ENCODE data around the gene NDUFV2.

Gene NDUFV2

DNA sequence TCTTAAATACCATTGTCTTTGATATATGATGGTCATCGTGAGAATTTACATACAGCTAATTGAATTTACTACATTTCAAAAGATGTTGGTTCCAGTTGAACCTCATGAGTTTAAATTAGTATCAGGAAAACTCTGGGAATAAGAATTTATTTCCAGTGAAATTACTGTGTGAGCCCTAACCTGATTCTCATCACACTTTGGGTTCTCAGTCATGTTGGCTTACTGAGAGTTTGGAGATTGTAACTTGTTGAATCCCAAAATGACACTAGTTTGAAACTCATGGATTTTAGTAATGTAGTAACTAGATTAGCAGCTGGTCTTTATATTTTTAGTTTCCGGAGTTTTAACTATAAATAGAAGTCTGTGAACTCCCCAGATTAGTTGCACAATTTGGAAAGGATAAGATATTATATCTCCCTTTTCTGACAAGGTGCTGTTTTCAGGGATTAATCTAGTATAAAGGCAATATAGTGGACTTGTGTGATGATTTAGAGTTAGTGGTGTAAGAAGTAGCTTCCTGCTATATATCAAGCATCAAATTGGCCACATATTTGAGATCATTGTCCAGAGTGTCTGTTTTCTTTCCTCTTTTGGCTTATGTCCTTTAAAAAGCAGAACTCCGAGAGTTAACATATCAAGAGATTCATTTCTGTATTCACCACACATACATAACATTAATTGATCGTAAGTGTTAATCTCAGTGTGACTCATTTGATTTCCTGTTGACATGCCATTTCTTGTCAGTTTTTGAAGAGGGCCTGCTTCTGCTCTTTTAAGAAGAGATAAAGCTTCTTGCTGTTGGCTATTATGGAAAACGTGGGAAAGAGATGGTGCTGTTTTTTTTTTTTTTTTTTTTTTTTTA lies 15.7 kb downstream of the NDUFV2 start:
- H3K4me1 ChIP-seq (ENCODE audit: control insufficient read depth, low read depth, low read length) = no peaks in the 10 kb centered on the region
- DNase-seq = no peak

DNA sequence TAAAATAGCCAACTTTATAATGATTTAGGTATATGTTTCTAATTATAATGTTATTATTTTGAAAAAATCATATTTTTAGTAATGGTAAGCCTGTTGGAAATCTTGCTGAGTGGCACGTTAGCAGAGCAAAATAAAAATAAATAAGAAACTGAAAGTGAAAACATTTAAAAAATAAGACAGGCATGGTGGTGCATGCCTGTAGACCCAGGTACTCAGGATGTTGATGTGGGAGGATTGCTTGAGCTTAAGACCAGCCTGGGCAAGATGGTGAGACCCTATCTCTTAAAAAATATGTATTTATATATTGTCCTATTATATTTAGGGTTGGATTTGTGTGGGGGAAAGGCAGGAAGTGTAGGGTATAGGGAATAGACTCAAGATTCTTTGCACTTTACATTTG lies 18.3 kb downstream of the NDUFV2 start:
- H3K27ac ChIP-seq (ENCODE audit: low read depth, low read length) = no peak overlapping the region
- no peak overlapping the region for H3K9ac ChIP-seq (ENCODE audit: low read length)
- no peaks in the 10 kb centered on the region for H3K4me1 ChIP-seq (ENCODE audit: control insufficient read depth, low read depth, low read length)
- H3K79me2 ChIP-seq (ENCODE audit: control insufficient read depth, insufficient read depth, low read length) = peaks cover 6% of the 10 kb centered on the region
- no peak overlapping the region for H2BK5ac ChIP-seq (ENCODE audit: low read length)
- no CpG with 5 or more reads among the region's 1 CpG for WGBS (ENCODE audit: extremely low coverage, insufficient coverage, low lambda C conversion rate)
- no peak overlapping the region for H3K23ac ChIP-seq (ENCODE audit: low read length)
- H2BK120ac ChIP-seq (ENCODE audit: low read depth, low read length) = no peak overlapping the region
- no peak overlapping the region for H4K5ac ChIP-seq (ENCODE audit: low read length)
- H2BK15ac ChIP-seq (replicated peaks; ENCODE audit: low read depth) = no peak overlapping the region
- H3K27me3 ChIP-seq (ENCODE audit: insufficient read depth, low read length, poor library complexity) = no peaks in the 10 kb centered on the region
- peaks cover 6% of the 10 kb centered on the region for H3K79me1 ChIP-seq (ENCODE audit: low read length)
- no peak overlapping the region for H4K8ac ChIP-seq (ENCODE audit: low read depth, low read length)
- peaks cover 4% of the 10 kb centered on the region for H3K36me3 ChIP-seq (ENCODE audit: control insufficient read depth, insufficient read depth, low read length)
- no peak overlapping the region for H3K4ac ChIP-seq (ENCODE audit: low read depth, low read length)
- no peak overlapping the region for H3K56ac ChIP-seq (ENCODE audit: low read length)
- no peak overlapping the region for H3K4me3 ChIP-seq (ENCODE audit: low read length)
- no peak for DNase-seq
- no peak overlapping the region for H3K4me2 ChIP-seq (ENCODE audit: low read length)
- H3K18ac ChIP-seq (ENCODE audit: low read length) = no peak overlapping the region
- no peak overlapping the region for H2AK5ac ChIP-seq (ENCODE audit: low read length)

More for the DNA sequence above, 15.7 kb downstream of the NDUFV2 start:
- H3K18ac ChIP-seq (ENCODE audit: low read length) = no peak overlapping the region
- peaks cover 2% of the 10 kb centered on the region for H3K79me1 ChIP-seq (ENCODE audit: low read length)
- no peak overlapping the region for H3K23ac ChIP-seq (ENCODE audit: low read length)
- WGBS (ENCODE audit: extremely low coverage, insufficient coverage, low lambda C conversion rate) = no CpG with 5 or more reads among the region's 5 CpGs
- no peak overlapping the region for H2BK15ac ChIP-seq (replicated peaks; ENCODE audit: low read depth)
- no peak overlapping the region for H2AK5ac ChIP-seq (ENCODE audit: low read length)
- H2BK5ac ChIP-seq (ENCODE audit: low read length) = no peak overlapping the region
- no peak overlapping the region for H4K5ac ChIP-seq (ENCODE audit: low read length)
- no peak overlapping the region for H3K9ac ChIP-seq (ENCODE audit: low read length)
- no peak overlapping the region for H3K27ac ChIP-seq (ENCODE audit: low read depth, low read length)
- H3K4me2 ChIP-seq (ENCODE audit: low read length) = no peak overlapping the region
- no peak overlapping the region for H4K8ac ChIP-seq (ENCODE audit: low read depth, low read length)
- no peak overlapping the region for H3K4me3 ChIP-seq (ENCODE audit: low read length)
- H3K79me2 ChIP-seq (ENCODE audit: control insufficient read depth, insufficient read depth, low read length) = peaks cover 15% of the 10 kb centered on the region
- no peak overlapping the region for H2BK120ac ChIP-seq (ENCODE audit: low read depth, low read length)
- no peak overlapping the region for H3K56ac ChIP-seq (ENCODE audit: low read length)
- H3K4ac ChIP-seq (ENCODE audit: low read depth, low read length) = no peak overlapping the region
- H3K36me3 ChIP-seq (ENCODE audit: control insufficient read depth, insufficient read depth, low read length) = no peaks in the 10 kb centered on the region
- H3K27me3 ChIP-seq (ENCODE audit: insufficient read depth, low read length, poor library complexity) = no peaks in the 10 kb centered on the region

DNA sequence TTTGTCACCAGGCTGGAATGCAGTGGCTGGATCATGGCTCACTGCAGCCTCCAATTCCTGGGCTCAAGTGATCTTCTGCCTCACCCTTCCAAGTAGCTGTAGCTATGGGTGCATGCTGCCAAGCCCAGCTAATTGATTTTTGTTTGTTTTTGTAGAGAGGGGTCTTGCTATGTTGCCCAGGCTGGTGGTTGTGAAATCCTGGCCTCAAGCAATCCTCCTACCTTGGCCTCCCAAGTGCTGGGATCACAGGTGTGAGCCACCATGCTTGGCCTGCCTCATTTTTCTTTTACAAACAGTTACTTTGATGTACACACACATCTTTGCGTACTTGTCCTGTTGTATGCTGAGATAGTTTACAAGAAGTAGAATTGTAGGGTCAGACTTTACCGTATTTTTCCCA lies 21.0 kb downstream of the NDUFV2 start:
- Histone ChIP-seq H3K79me1 (ENCODE audit: low read length) (peaks cover 4% of the 10 kb centered on the region), H3K56ac (ENCODE audit: low read length) (no peak overlapping the region), H2BK5ac (ENCODE audit: low read length) (no peak overlapping the region), H3K4ac (ENCODE audit: low read depth, low read length) (no peak overlapping the region), H3K4me3 (ENCODE audit: low read length) (no peak overlapping the region), H4K5ac (ENCODE audit: low read length) (no peak overlapping the region), H3K79me2 (ENCODE audit: control insufficient read depth, insufficient read depth, low read length) (no peaks in the 10 kb centered on the region), H3K36me3 (ENCODE audit: control insufficient read depth, insufficient read depth, low read length) (peaks cover 4% of the 10 kb centered on the region), H3K23ac (ENCODE audit: low read length) (no peak overlapping the region), H3K18ac (ENCODE audit: low read length) (no peak overlapping the region), H3K4me2 (ENCODE audit: low read length) (no peak overlapping the region), H3K27ac (ENCODE audit: low read depth, low read length) (no peak overlapping the region), H2BK120ac (ENCODE audit: low read depth, low read length) (no peak overlapping the region), H2BK15ac (replicated peaks; ENCODE audit: low read depth) (no peak overlapping the region), H3K9ac (ENCODE audit: low read length) (no peak overlapping the region), H2AK5ac (ENCODE audit: low read length) (no peak overlapping the region), H3K27me3 (ENCODE audit: insufficient read depth, low read length, poor library complexity) (no peaks in the 10 kb centered on the region), H3K4me1 (ENCODE audit: control insufficient read depth, low read depth, low read length) (no peaks in the 10 kb centered on the region), H4K8ac (ENCODE audit: low read depth, low read length) (no peak overlapping the region)
- WGBS (ENCODE audit: extremely low coverage, insufficient coverage, low lambda C conversion rate) = no CpG with 5 or more reads among the region's 2 CpGs
- DNase-seq = no peak

DNA sequence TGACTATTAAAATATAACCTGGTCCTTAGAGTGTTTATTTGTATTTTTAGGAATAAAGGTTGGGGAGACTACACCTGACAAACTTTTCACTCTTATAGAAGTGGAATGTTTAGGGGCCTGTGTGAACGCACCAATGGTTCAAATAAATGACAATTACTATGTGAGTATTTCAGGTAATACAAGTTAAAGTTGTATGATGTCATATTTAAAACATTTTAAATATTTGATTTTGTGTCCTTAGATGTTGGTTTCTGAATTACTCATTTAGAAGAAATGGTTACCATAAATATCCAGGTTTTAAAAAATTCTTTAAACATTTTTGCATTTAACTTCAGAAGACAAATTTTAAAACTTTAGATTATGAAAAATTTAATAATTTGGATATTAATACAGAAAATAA lies 22.3 kb downstream of the NDUFV2 start:
- Histone ChIP-seq H3K36me3 (ENCODE audit: control insufficient read depth, insufficient read depth, low read length) (peaks cover 6% of the 10 kb centered on the region), H3K23ac (ENCODE audit: low read length) (no peak overlapping the region), H4K5ac (ENCODE audit: low read length) (no peak overlapping the region), H3K79me2 (ENCODE audit: control insufficient read depth, insufficient read depth, low read length) (no peaks in the 10 kb centered on the region), H3K56ac (ENCODE audit: low read length) (no peak overlapping the region), H3K79me1 (ENCODE audit: low read length) (peaks cover 4% of the 10 kb centered on the region), H2BK120ac (ENCODE audit: low read depth, low read length) (no peak overlapping the region), H3K9ac (ENCODE audit: low read length) (no peak overlapping the region), H4K8ac (ENCODE audit: low read depth, low read length) (no peak overlapping the region), H3K27ac (ENCODE audit: low read depth, low read length) (no peak overlapping the region), H2AK5ac (ENCODE audit: low read length) (no peak overlapping the region), H3K4me3 (ENCODE audit: low read length) (no peak overlapping the region), H3K18ac (ENCODE audit: low read length) (no peak overlapping the region), H2BK15ac (replicated peaks; ENCODE audit: low read depth) (no peak overlapping the region), H3K27me3 (ENCODE audit: insufficient read depth, low read length, poor library complexity) (no peaks in the 10 kb centered on the region), H2BK5ac (ENCODE audit: low read length) (no peak overlapping the region), H3K4me2 (ENCODE audit: low read length) (no peak overlapping the region), H3K4me1 (ENCODE audit: control insufficient read depth, low read depth, low read length) (no peaks in the 10 kb centered on the region), H3K4ac (ENCODE audit: low read depth, low read length) (no peak overlapping the region)
- WGBS (ENCODE audit: extremely low coverage, insufficient coverage, low lambda C conversion rate) = no CpG with 5 or more reads among the region's 1 CpG
- DNase-seq = no peak

DNA sequence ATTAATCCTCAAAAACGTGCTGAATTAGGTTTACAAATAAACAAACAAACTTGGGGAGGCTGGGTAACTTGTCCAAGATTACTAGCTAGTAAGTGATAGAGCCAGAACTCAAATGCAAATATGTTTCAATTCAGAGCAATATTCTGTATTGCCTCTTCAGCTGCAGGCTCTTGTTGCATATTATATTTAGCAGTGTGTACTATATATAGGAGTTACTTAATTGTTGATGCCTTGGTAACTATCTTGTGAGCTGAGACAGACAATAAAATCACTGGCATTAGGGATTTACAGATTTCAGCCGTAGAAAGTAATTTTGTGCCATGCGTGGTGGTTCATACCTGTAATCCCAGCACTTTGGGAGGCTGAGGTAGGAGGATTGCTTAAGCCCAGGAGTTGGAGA lies 23.8 kb downstream of the NDUFV2 start:
- Histone ChIP-seq H3K4ac (ENCODE audit: low read depth, low read length) (no peak overlapping the region), H2BK15ac (replicated peaks; ENCODE audit: low read depth) (no peak overlapping the region), H3K4me3 (ENCODE audit: low read length) (no peak overlapping the region), H3K27ac (ENCODE audit: low read depth, low read length) (no peak overlapping the region), H3K79me1 (ENCODE audit: low read length) (peaks cover 4% of the 10 kb centered on the region), H3K4me1 (ENCODE audit: control insufficient read depth, low read depth, low read length) (no peaks in the 10 kb centered on the region), H3K27me3 (ENCODE audit: insufficient read depth, low read length, poor library complexity) (no peaks in the 10 kb centered on the region), H3K18ac (ENCODE audit: low read length) (no peak overlapping the region), H4K8ac (ENCODE audit: low read depth, low read length) (no peak overlapping the region), H2AK5ac (ENCODE audit: low read length) (no peak overlapping the region), H3K79me2 (ENCODE audit: control insufficient read depth, insufficient read depth, low read length) (no peaks in the 10 kb centered on the region), H3K36me3 (ENCODE audit: control insufficient read depth, insufficient read depth, low read length) (peaks cover 6% of the 10 kb centered on the region), H3K56ac (ENCODE audit: low read length) (no peak overlapping the region), H3K9ac (ENCODE audit: low read length) (no peak overlapping the region), H4K5ac (ENCODE audit: low read length) (no peak overlapping the region), H3K23ac (ENCODE audit: low read length) (no peak overlapping the region), H2BK120ac (ENCODE audit: low read depth, low read length) (no peak overlapping the region), H3K4me2 (ENCODE audit: low read length) (no peak overlapping the region), H2BK5ac (ENCODE audit: low read length) (no peak overlapping the region)
- no peak for DNase-seq
- no CpG with 5 or more reads among the region's 3 CpGs for WGBS (ENCODE audit: extremely low coverage, insufficient coverage, low lambda C conversion rate)

DNA sequence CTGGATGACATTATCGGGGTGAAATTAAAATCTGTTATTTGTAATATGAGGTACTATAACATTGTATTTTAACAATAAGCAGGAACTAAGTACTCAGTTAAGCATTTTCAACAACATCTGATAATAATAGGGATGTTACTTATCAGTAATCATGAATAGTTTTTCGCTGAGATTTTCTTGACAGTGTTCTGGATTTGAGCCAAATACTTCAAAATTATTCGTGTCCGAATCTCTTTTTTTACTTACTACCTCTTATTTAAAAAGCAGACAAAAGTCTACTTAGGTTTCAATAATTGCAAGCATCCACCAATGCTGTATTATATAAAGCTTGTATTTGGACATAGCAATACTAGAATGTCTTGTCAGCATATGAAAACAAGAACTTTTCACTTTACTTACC lies 27.7 kb downstream of the NDUFV2 start:
- H3K27me3 ChIP-seq (ENCODE audit: insufficient read depth, low read length, poor library complexity) = no peaks in the 10 kb centered on the region
- H3K23ac ChIP-seq (ENCODE audit: low read length) = no peak overlapping the region
- no peak overlapping the region for H4K8ac ChIP-seq (ENCODE audit: low read depth, low read length)
- H2AK5ac ChIP-seq (ENCODE audit: low read length) = no peak overlapping the region
- H3K4me2 ChIP-seq (ENCODE audit: low read length) = no peak overlapping the region
- H3K18ac ChIP-seq (ENCODE audit: low read length) = no peak overlapping the region
- no peak overlapping the region for H3K56ac ChIP-seq (ENCODE audit: low read length)
- H2BK120ac ChIP-seq (ENCODE audit: low read depth, low read length) = no peak overlapping the region
- no peak overlapping the region for H3K27ac ChIP-seq (ENCODE audit: low read depth, low read length)
- peaks cover 2% of the 10 kb centered on the region for H3K36me3 ChIP-seq (ENCODE audit: control insufficient read depth, insufficient read depth, low read length)
- no peak overlapping the region for H3K9ac ChIP-seq (ENCODE audit: low read length)
- H3K79me2 ChIP-seq (ENCODE audit: control insufficient read depth, insufficient read depth, low read length) = no peaks in the 10 kb centered on the region
- H4K5ac ChIP-seq (ENCODE audit: low read length) = no peak overlapping the region
- no peaks in the 10 kb centered on the region for H3K4me1 ChIP-seq (ENCODE audit: control insufficient read depth, low read depth, low read length)
- no peak overlapping the region for H3K4me3 ChIP-seq (ENCODE audit: low read length)
- no CpG with 5 or more reads among the region's 4 CpGs for WGBS (ENCODE audit: extremely low coverage, insufficient coverage, low lambda C conversion rate)
- no peak overlapping the region for H2BK15ac ChIP-seq (replicated peaks; ENCODE audit: low read depth)
- no peak overlapping the region for H2BK5ac ChIP-seq (ENCODE audit: low read length)
- no peak for DNase-seq
- no peak overlapping the region for H3K4ac ChIP-seq (ENCODE audit: low read depth, low read length)
- H3K79me1 ChIP-seq (ENCODE audit: low read length) = no peaks in the 10 kb centered on the region

Measured in mesendoderm (in vitro differentiated cells).